Activated CD4-positive, alpha-beta T cell treated with anti-CD3 and anti-CD28 coated beads for 36 hours (primary cell): ENCODE results near the gene OR1J2. TPM values are rescaled to one million over a fixed set of nuclear protein-coding genes. Genes with fewer than 3 reads are reported as not detected.

Source experiments
- ATAC-seq: fragments of 200-7000 bp; cut with Tn5 transposase; one replicate; pipeline ENCODE4 v1.10.0; 2021; ENCODE audit warnings: mild to moderate bottlenecking, moderate library complexity
- CTCF ChIA-PET: fragments of 350-600 bp; sonication (Branson Sonifier 250); formaldehyde crosslinking; loops from one replicate; lab custom pipeline; 2021; ENCODE audit warnings: antibody characterized with exemption; lab: Charles Lee
- POLR2A ChIA-PET: fragments of 350-600 bp; sonication (Branson Sonifier 250); formaldehyde crosslinking; loops from one replicate; lab custom pipeline; 2021; ENCODE audit warnings: antibody characterized with exemption, inconsistent platforms; lab: Charles Lee
- DNase-seq: peaks from one replicate; pipeline ENCODE4 v3.0.0-alpha.2; 2020
- H3K27ac Mint-ChIP-seq: one replicate; pipeline ENCODE4 v1.8.0; 2021; ENCODE audit warnings: mixed read lengths
- H3K27me3 Mint-ChIP-seq: one replicate; pipeline ENCODE4 v1.8.0; 2021; ENCODE audit warnings: mixed read lengths
- H3K36me3 Mint-ChIP-seq: one replicate; pipeline ENCODE4 v1.8.0; 2021; ENCODE audit warnings: low read depth, mixed read lengths
- H3K4me1 Mint-ChIP-seq: one replicate; pipeline ENCODE4 v1.8.0; 2021; ENCODE audit warnings: mixed read lengths
- H3K4me3 Mint-ChIP-seq: one replicate; pipeline ENCODE4 v1.8.0; 2021; ENCODE audit warnings: mild to moderate bottlenecking, moderate library complexity, mixed read lengths
- H3K9me3 Mint-ChIP-seq: one replicate; pipeline ENCODE4 v1.8.0; 2021; ENCODE audit warnings: low read depth, mixed read lengths
- intact Hi-C, 2 experiments: fragments of 100-400 bp; cut with DNase I in 1 of 2; cut with micrococcal nuclease in 1 of 2; formaldehyde crosslinking; loops; one replicate each; pipeline versions ENCODE4 v1.14.2 to v1.15.1; 2022 to 2024; cut with DNase I, micrococcal nuclease
- total RNA-seq, 2 experiments: library from RNA; stranded (reverse); gene quantifications; one replicate each; pipeline ENCODE4 v1.2.3, GENCODE V29; 2021

OR1J2 gene
- total RNA-seq, 2 experiments from 2014 or later, result not detected

DNA sequence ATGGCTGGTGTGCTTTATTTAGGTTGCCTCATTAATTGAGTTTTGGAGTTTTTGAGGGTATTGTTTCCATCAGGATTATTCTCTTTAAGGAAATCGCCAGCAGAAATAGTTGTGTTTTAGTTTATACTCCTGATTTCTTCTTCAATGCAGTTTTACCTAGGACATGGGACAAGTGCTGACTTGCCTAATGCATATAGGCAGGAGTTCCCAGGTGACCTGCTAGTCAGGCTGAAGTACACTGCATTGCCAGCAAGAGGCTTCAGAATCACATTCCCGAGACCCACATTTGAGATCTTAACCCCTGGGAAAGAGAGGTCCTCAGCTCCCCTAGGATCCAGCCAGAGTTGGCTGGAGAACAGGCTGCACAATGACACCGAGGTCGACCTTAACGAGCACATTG is 40.8 kb downstream of the OR1J2 start:
- Mint-ChIP-seq H3K27me3 (peaks cover 24% of the 10 kb centered on the region), H3K4me1 (no peaks in the 10 kb centered on the region), H3K9me3 (no peaks in the 10 kb centered on the region), H3K36me3 (no peaks in the 10 kb centered on the region), H3K27ac (no peak overlapping the region), H3K4me3 (no peak overlapping the region)
- intact Hi-C loops, result no loop called here
- ChIA-PET CTCF (interaction anchor here (0.6 kb wide), 1 partner anchor 259 kb away, joined by 3 read pairs; no protein-coding TSS in a partner anchor), POLR2A (no interaction called here)
- DNase-seq (no peak), ATAC-seq (no peak)

DNA sequence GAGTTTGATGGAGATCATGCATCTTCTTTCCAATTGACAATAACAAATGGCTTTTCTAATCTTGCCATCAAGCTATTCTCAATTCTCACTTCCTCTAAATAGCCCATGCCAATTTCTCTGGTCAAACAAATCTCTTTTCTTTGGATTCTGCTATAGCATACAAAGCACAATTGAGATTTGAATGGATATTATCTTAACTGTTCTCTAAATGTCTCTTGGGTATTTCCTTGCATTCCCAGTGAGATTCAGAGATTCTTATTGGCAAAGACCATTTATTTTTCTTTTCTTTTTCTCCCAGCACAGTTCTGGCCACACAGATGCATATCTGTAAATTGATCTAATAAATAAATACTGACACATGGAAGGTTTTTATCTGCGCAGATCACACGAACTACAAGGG is 42.2 kb downstream of the OR1J2 start, which contains the start of gene OR1N2:
OR1N2 (plus strand) TSS at position 301 of the 400 bp plus-strand sequence. CDS start 100 bp downstream, outside the sequence.
- Mint-ChIP-seq H3K4me3 (no peak within 1 kb of the TSS), H3K9me3 (no peaks in the 10 kb centered on the region), H3K27me3 (peaks cover 22% of the 10 kb centered on the region), H3K27ac (no peak within 1 kb of the TSS), H3K4me1 (no peaks in the 10 kb centered on the region), H3K36me3 (no peaks in the 10 kb centered on the region)
- CTCF ChIA-PET, result interaction anchor here (0.6 to 1.0 kb wide), 2 partner anchors 494 to 1049 kb away, joined by 3 to 4 read pairs; no protein-coding TSS in a partner anchor
- DNase-seq (no peak), ATAC-seq (no peak)
- POLR2A ChIA-PET, result no interaction called here
- intact Hi-C loops, result no loop called here

Other genes starting within 250 kb of the OR1J2 start
- 10 to 100 TPM; 22.3 to 28.6 TPM for gene RBM18, start 246.0 kb upstream of the OR1J2 start, total RNA-seq
- 10 to 100 TPM; 57.3 to 61.5 TPM for gene MRRF, start 245.9 kb upstream of the OR1J2 start, total RNA-seq
- gene PTGS1, start 139.8 kb upstream of the OR1J2 start, total RNA-seq, result under 1 TPM in 1 of 2 experiments, not detected in 1; 0.09 TPM
- not detected for gene OR1J1, start 32.9 kb upstream of the OR1J2 start, total RNA-seq
- not detected for gene OR1J4, start 8.3 kb downstream of the OR1J2 start, total RNA-seq
- gene OR1N1, start 16.5 kb downstream of the OR1J2 start, total RNA-seq, result not detected
- gene OR1N2, start 42.3 kb downstream of the OR1J2 start, total RNA-seq, result not detected
- not detected for gene OR1L8, start 72.6 kb downstream of the OR1J2 start, total RNA-seq
- gene OR1Q1, start 103.9 kb downstream of the OR1J2 start, total RNA-seq, result not detected
- gene OR1B1, start 146.8 kb downstream of the OR1J2 start, total RNA-seq, result not detected
- not detected for gene OR1L1, start 150.9 kb downstream of the OR1J2 start, total RNA-seq
- gene OR1L3, start 164.3 kb downstream of the OR1J2 start, total RNA-seq, result not detected
- gene OR1L4, start 213.2 kb downstream of the OR1J2 start, total RNA-seq, result not detected
- not detected for gene OR1L6, start 231.5 kb downstream of the OR1J2 start, total RNA-seq